ENCODE data around the gene CNKSR3. TPM values are rescaled to one million over a fixed set of nuclear protein-coding genes. Genes with fewer than 3 reads are reported as not detected.

CNKSR3 gene
- total and polyA plus RNA-seq, 2 experiments from 2014 or later, result 1.9 to 5.7 TPM

GRCh38 chr6:154558984-154559383 lies 48.5 kb upstream of the CNKSR3 start:
- no peak for ATAC-seq
- Histone ChIP-seq H3K9me2 (ENCODE audit: insufficient read depth) (no peaks in the 10 kb centered on the region), H3K4me2 (no peak overlapping the region), H3K79me2 (replicated peaks; ENCODE audit: insufficient read depth) (no peaks in the 10 kb centered on the region), H3F3A (replicated peaks; ENCODE audit: low read depth) (no peaks in the 10 kb centered on the region), H3K27ac (ENCODE audit: low read depth) (no peak overlapping the region), H4K20me1 (replicated peaks; ENCODE audit: insufficient read depth) (no peaks in the 10 kb centered on the region), H3K27me3 (ENCODE audit: insufficient read depth) (no peaks in the 10 kb centered on the region), H3K4me3 (no peak overlapping the region), H3K4me1 (ENCODE audit: insufficient read depth) (no peaks in the 10 kb centered on the region), H3K36me3 (ENCODE audit: insufficient read depth) (no peaks in the 10 kb centered on the region), H2AFZ (peak overlapping the region; percentile 43; the same call in 1 of the 2 replicates)
- Mint-ChIP-seq H3K9me3 (no peaks in the 10 kb centered on the region), H3K4me1 (no peaks in the 10 kb centered on the region; the same call in 2 of the 3 replicates), H3K36me3 (ENCODE audit: low read depth) (no peaks in the 10 kb centered on the region), H3K4me3 (no peak overlapping the region), H3K27ac (no peak overlapping the region), H3K27me3 (ENCODE audit: insufficient read depth, low read depth, poor library complexity) (peaks cover 3% of the 10 kb centered on the region)
- no peak for DNase-seq (ENCODE audit: low spot score)
- TF ChIP-seq CREB1 (CRISPR knock-in tag; IDR thresholded peaks at IDR 0.05; ENCODE audit: low read depth) (no peak), NANOG (IDR thresholded peaks at IDR 0.05; ENCODE audit: borderline replicate concordance) (no peak), JUNB (IDR thresholded peaks at IDR 0.05; ENCODE audit: unreplicated experiment) (no peak)

- Histone ChIP-seq H3K79me2 (replicated peaks; ENCODE audit: insufficient read depth) (no peaks in the 10 kb centered on the region), H3K36me3 (ENCODE audit: insufficient read depth) (no peaks in the 10 kb centered on the region), H3F3A (replicated peaks; ENCODE audit: low read depth) (no peaks in the 10 kb centered on the region), H3K27me3 (ENCODE audit: insufficient read depth) (no peaks in the 10 kb centered on the region), H4K20me1 (replicated peaks; ENCODE audit: insufficient read depth) (no peaks in the 10 kb centered on the region), H3K4me2 (no peak overlapping the region), H3K4me3 (no peak overlapping the region), H3K9me2 (ENCODE audit: insufficient read depth) (no peaks in the 10 kb centered on the region), H3K4me1 (ENCODE audit: insufficient read depth) (no peaks in the 10 kb centered on the region), H2AFZ (0 out of 2 replicates have a peak overlapping the region, but pooled peaks have one; percentile 43), H3K27ac (ENCODE audit: low read depth) (no peak overlapping the region)
- no peaks in the 10 kb centered on the region for H3K9me3 Mint-ChIP-seq
- DNase-seq (ENCODE audit: low spot score), result no peak
- no peak overlapping the region for H3K4me3 Mint-ChIP-seq
- H3K4me1 Mint-ChIP-seq, result no peaks in the 10 kb centered on the region; the same call in 2 of the 3 replicates
- TF ChIP-seq, protein P1, sequence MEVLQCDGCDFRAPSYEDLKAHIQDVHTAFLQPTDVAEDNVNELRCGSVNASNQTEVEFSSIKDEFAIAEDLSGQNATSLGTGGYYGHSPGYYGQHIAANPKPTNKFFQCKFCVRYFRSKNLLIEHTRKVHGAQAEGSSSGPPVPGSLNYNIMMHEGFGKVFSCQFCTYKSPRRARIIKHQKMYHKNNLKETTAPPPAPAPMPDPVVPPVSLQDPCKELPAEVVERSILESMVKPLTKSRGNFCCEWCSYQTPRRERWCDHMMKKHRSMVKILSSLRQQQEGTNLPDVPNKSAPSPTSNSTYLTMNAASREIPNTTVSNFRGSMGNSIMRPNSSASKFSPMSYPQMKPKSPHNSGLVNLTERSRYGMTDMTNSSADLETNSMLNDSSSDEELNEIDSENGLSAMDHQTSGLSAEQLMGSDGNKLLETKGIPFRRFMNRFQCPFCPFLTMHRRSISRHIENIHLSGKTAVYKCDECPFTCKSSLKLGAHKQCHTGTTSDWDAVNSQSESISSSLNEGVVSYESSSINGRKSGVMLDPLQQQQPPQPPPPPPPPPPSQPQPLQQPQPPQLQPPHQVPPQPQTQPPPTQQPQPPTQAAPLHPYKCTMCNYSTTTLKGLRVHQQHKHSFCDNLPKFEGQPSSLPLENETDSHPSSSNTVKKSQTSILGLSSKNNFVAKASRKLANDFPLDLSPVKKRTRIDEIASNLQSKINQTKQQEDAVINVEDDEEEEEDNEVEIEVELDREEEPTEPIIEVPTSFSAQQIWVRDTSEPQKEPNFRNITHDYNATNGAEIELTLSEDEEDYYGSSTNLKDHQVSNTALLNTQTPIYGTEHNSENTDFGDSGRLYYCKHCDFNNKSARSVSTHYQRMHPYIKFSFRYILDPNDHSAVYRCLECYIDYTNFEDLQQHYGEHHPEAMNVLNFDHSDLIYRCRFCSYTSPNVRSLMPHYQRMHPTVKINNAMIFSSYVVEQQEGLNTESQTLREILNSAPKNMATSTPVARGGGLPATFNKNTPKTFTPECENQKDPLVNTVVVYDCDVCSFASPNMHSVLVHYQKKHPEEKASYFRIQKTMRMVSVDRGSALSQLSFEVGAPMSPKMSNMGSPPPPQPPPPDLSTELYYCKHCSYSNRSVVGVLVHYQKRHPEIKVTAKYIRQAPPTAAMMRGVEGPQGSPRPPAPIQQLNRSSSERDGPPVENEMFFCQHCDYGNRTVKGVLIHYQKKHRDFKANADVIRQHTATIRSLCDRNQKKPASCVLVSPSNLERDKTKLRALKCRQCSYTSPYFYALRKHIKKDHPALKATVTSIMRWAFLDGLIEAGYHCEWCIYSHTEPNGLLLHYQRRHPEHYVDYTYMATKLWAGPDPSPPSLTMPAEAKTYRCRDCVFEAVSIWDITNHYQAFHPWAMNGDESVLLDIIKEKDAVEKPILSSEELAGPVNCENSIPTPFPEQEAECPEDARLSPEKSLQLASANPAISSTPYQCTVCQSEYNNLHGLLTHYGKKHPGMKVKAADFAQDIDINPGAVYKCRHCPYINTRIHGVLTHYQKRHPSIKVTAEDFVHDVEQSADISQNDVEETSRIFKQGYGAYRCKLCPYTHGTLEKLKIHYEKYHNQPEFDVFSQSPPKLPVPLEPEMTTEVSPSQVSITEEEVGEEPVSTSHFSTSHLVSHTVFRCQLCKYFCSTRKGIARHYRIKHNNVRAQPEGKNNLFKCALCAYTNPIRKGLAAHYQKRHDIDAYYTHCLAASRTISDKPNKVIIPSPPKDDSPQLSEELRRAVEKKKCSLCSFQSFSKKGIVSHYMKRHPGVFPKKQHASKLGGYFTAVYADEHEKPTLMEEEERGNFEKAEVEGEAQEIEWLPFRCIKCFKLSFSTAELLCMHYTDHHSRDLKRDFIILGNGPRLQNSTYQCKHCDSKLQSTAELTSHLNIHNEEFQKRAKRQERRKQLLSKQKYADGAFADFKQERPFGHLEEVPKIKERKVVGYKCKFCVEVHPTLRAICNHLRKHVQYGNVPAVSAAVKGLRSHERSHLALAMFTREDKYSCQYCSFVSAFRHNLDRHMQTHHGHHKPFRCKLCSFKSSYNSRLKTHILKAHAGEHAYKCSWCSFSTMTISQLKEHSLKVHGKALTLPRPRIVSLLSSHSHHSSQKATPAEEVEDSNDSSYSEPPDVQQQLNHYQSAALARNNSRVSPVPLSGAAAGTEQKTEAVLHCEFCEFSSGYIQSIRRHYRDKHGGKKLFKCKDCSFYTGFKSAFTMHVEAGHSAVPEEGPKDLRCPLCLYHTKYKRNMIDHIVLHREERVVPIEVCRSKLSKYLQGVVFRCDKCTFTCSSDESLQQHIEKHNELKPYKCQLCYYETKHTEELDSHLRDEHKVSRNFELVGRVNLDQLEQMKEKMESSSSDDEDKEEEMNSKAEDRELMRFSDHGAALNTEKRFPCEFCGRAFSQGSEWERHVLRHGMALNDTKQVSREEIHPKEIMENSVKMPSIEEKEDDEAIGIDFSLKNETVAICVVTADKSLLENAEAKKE (CRISPR knock-in tag; IDR thresholded peaks at IDR 0.05), result no peak
- H3K36me3 Mint-ChIP-seq (ENCODE audit: low read depth), result no peaks in the 10 kb centered on the region
- H3K27ac Mint-ChIP-seq, result no peak overlapping the region
- H3K27me3 Mint-ChIP-seq (ENCODE audit: insufficient read depth, low read depth, poor library complexity), result peaks cover 3% of the 10 kb centered on the region
- no peak for ATAC-seq
These were observed 48.0 kb upstream of the CNKSR3 start for GRCh38 chr6:154558513-154558912.

Data from GM23338 (cell line).